ENCODE measurements around the gene CCDC137.

GRCh38 chr17:81635973-81636504, 30.5 kb upstream of the CCDC137 start:
- no peak for TF ChIP-seq CTCF (conservative IDR thresholded peaks at IDR 0.05 in 1 of 2, IDR thresholded peaks at IDR 0.05 in 1 of 2; ENCODE audit: extremely low read depth in 1 of 2, insufficient read depth in 1 of 2, low read depth in 1 of 2, low read length in 2 of 2)
- TF ChIP-seq EZH2 (IDR thresholded peaks at IDR 0.05; ENCODE audit: borderline replicate concordance, low read length), result no peak

Data from mammary epithelial cell (primary cell).